ENCODE results near the gene MAD1L1.
"Not testable (repeated sequence)": the region's sequence is repeated elsewhere in the genome, so short reads cannot be mapped to it uniquely, and the experiment has no call there.

Gene MAD1L1

GRCh38 chr7:1841286-1842021 is 391.3 kb downstream of the MAD1L1 start:
- not testable (repeated sequence) for DNase-seq

GRCh38 chr7:1840744-1841143 is 392.0 kb downstream of the MAD1L1 start:
- DNase-seq, result not testable (repeated sequence)

GRCh38 chr7:1839701-1840100 is 393.0 kb downstream of the MAD1L1 start:
- DNase-seq, result no peak

GRCh38 chr7:1838911-1839531 is 393.7 kb downstream of the MAD1L1 start:
- not testable (repeated sequence) for DNase-seq

GRCh38 chr7:1838544-1838872 is 394.2 kb downstream of the MAD1L1 start:
- DNase-seq, result not testable (repeated sequence)

- DNase-seq, result not testable (repeated sequence)
These were observed 394.8 kb downstream of the MAD1L1 start for GRCh38 chr7:1837696-1838543.

- not testable (repeated sequence) for DNase-seq
These were observed 400.7 kb downstream of the MAD1L1 start for GRCh38 chr7:1831933-1832535.

- not testable (repeated sequence) for DNase-seq
These were observed 401.3 kb downstream of the MAD1L1 start for GRCh38 chr7:1831471-1831870.

GRCh38 chr7:1829668-1830067 is 403.1 kb downstream of the MAD1L1 start:
- not testable (repeated sequence) for DNase-seq

GRCh38 chr7:1829111-1829510 is 403.6 kb downstream of the MAD1L1 start:
- DNase-seq, result no peak

GRCh38 chr7:1828170-1828569 is 404.6 kb downstream of the MAD1L1 start:
- not testable (repeated sequence) for DNase-seq

- not testable (repeated sequence) for DNase-seq
These were observed 405.2 kb downstream of the MAD1L1 start for GRCh38 chr7:1827521-1827981.

- DNase-seq, result not testable (repeated sequence)
These were observed 405.8 kb downstream of the MAD1L1 start for GRCh38 chr7:1826931-1827330.

- no peak for DNase-seq
These were observed 406.6 kb downstream of the MAD1L1 start for GRCh38 chr7:1825897-1826741.

- DNase-seq, result not testable (repeated sequence)
These were observed 407.2 kb downstream of the MAD1L1 start for GRCh38 chr7:1825647-1825896.

- DNase-seq, result not testable (repeated sequence)
These were observed 407.7 kb downstream of the MAD1L1 start for GRCh38 chr7:1824882-1825646.

GRCh38 chr7:1824151-1824881 is 408.4 kb downstream of the MAD1L1 start:
- DNase-seq, result not testable (repeated sequence)

GRCh38 chr7:1823376-1824150 is 409.2 kb downstream of the MAD1L1 start:
- DNase-seq, result no peak

- DNase-seq, result no peak
These were observed 413.4 kb downstream of the MAD1L1 start for GRCh38 chr7:1819259-1819841.
